Smooth muscle cell (in vitro differentiated cells): ENCODE results near the gene PDCL2. TPM values are rescaled to one million over a fixed set of nuclear protein-coding genes. Genes with fewer than 3 reads are reported as not detected.

Experiments used
- DNase-seq: peaks from one replicate; lab custom pipeline; 2025; ENCODE audit not compliant: unreplicated experiment; lab: John Stamatoyannopoulos, UW
- H2AFZ ChIP-seq: fragments of 200-600 bp; sonication (generic); 2 replicates; pipeline ENCODE4 v1.6.0; 2016; ENCODE audit warnings: antibody characterized with exemption, low read depth, mild to moderate bottlenecking
- H3F3A ChIP-seq: fragments of 200-600 bp; sonication (generic); 2 replicates; pipeline ENCODE4 v1.6.0; 2017; ENCODE audit warnings: antibody characterized with exemption, low read depth
- H3K27ac ChIP-seq: fragments of 200-600 bp; sonication (generic); 2 replicates; pipeline ENCODE4 v1.5.1; 2016; ENCODE audit warnings: low read depth, mild to moderate bottlenecking
- H3K27me3 ChIP-seq: fragments of 200-600 bp; sonication (generic); 2 replicates; pipeline ENCODE4 v1.6.1; 2016; ENCODE audit warnings: low read depth, mild to moderate bottlenecking
- H3K36me3 ChIP-seq: fragments of 200-600 bp; sonication (generic); 2 replicates; pipeline ENCODE4 v1.5.1; 2016; ENCODE audit warnings: low read depth
- H3K4me1 ChIP-seq: fragments of 200-600 bp; sonication (generic); 2 replicates; pipeline ENCODE4 v1.5.1; 2016; ENCODE audit warnings: low read depth
- H3K4me2 ChIP-seq: fragments of 200-600 bp; sonication (generic); 2 replicates; pipeline ENCODE4 v1.6.0; 2016; ENCODE audit warnings: mild to moderate bottlenecking
- H3K4me3 ChIP-seq: fragments of 200-600 bp; sonication (generic); 2 replicates; pipeline ENCODE4 v1.5.1; 2016; ENCODE audit warnings: mild to moderate bottlenecking
- H3K79me2 ChIP-seq: fragments of 200-600 bp; sonication (generic); 2 replicates; pipeline ENCODE4 v1.6.0; 2016; ENCODE audit warnings: low read depth, mild to moderate bottlenecking
- H3K9ac ChIP-seq: fragments of 200-600 bp; sonication (generic); 2 replicates; pipeline ENCODE4 v1.6.0; 2016; ENCODE audit warnings: low read depth
- H3K9me3 ChIP-seq: fragments of 200-600 bp; sonication (generic); replicated peaks from 2 replicates; pipeline ENCODE4 v1.5.1; 2016; ENCODE audit warnings: low read depth
- H4K20me1 ChIP-seq: fragments of 200-600 bp; sonication (generic); 2 replicates; pipeline ENCODE4 v1.6.0; 2016; ENCODE audit warnings: low read depth
- CTCF ChIP-seq: fragments of 200-600 bp; sonication (generic); IDR thresholded peaks from 2 replicates; pipeline ENCODE4 v1.5.1; 2017; ENCODE audit warnings: borderline replicate concordance, mild to moderate bottlenecking, antibody characterized with exemption; ENCODE audit not compliant: insufficient read depth, poor library complexity, severe bottlenecking
- WGBS: methylation state at CpG from one replicate; pipeline ENCODE4 v1.1.7; 2016; ENCODE audit warnings: low lambda C conversion rate; 5-methylcytosine and 5-hydroxymethylcytosine counted together
- polyA plus RNA-seq: library from polyadenylated mRNA; unstranded; fragments of >200 nt; fragmentation: Nextera tagmentation; extraction: Ambion mirVana; gene quantifications from 2 replicates; pipeline ENCODE4 v1.2.1, GENCODE V29; 2016
- total RNA-seq: library from RNA; depleted of rRNA; stranded (reverse); fragments of >200 nt; gene quantifications from 2 replicates; pipeline ENCODE4 v1.2.3, GENCODE V29; 2014

The PDCL2 gene
- total and polyA plus RNA-seq, 2 experiments from 2014 or later, result not detected

GRCh38 chr4:55518442-55518841, 73.6 kb downstream of the PDCL2 start:
- Histone ChIP-seq H2AFZ (no peak overlapping the region), H3K27me3 (no peaks in the 10 kb centered on the region), H3K9ac (no peak overlapping the region), H3K4me2 (no peak overlapping the region), H3K9me3 (no peaks in the 10 kb centered on the region), H3K4me3 (no peak overlapping the region), H3K27ac (no peak overlapping the region), H4K20me1 (peaks cover 33% of the 10 kb centered on the region), H3K36me3 (no peaks in the 10 kb centered on the region), H3K4me1 (no peaks in the 10 kb centered on the region), H3K79me2 (peaks cover 71% of the 10 kb centered on the region), H3F3A (no peaks in the 10 kb centered on the region)
- no peak for TF ChIP-seq CTCF
- no peak for DNase-seq

GRCh38 chr4:55517526-55518229, 74.4 kb downstream of the PDCL2 start:
- no peaks in the 10 kb centered on the region for H3F3A ChIP-seq
- no peaks in the 10 kb centered on the region for H3K4me1 ChIP-seq
- no peak overlapping the region for H3K27ac ChIP-seq
- no peak for TF ChIP-seq CTCF
- H3K27me3 ChIP-seq, result no peaks in the 10 kb centered on the region
- no peak for DNase-seq
- no peak overlapping the region for H3K9ac ChIP-seq
- no peaks in the 10 kb centered on the region for H3K9me3 ChIP-seq
- H3K79me2 ChIP-seq, result peaks cover 67% of the 10 kb centered on the region
- WGBS, result 96% methylated on average over 2 of the region's 2 CpGs
- no peaks in the 10 kb centered on the region for H3K36me3 ChIP-seq
- H4K20me1 ChIP-seq, result peaks cover 27% of the 10 kb centered on the region
- H3K4me2 ChIP-seq, result no peak overlapping the region
- H2AFZ ChIP-seq, result no peak overlapping the region
- H3K4me3 ChIP-seq, result no peak overlapping the region

- WGBS, result 89% methylated on average over 1 of the region's 1 CpG
- Histone ChIP-seq H3K4me3 (no peak overlapping the region), H3K4me2 (no peak overlapping the region), H3K27me3 (no peaks in the 10 kb centered on the region), H3K27ac (no peak overlapping the region), H3K79me2 (peaks cover 35% of the 10 kb centered on the region), H3K9me3 (no peaks in the 10 kb centered on the region), H2AFZ (no peak overlapping the region), H3K4me1 (peaks cover 4% of the 10 kb centered on the region), H3K36me3 (no peaks in the 10 kb centered on the region), H4K20me1 (peaks cover under 1% of the 10 kb centered on the region), H3K9ac (no peak overlapping the region), H3F3A (peaks cover 10% of the 10 kb centered on the region)
- no peak for TF ChIP-seq CTCF
- DNase-seq, result no peak
These were observed 79.0 kb downstream of the PDCL2 start for GRCh38 chr4:55512922-55513571.
